ENCODE results near the gene FURIN. TPM values are rescaled to one million over a fixed set of nuclear protein-coding genes. Genes with fewer than 3 reads are reported as not detected.
A peak's percentile ranks its signal among the peaks of the same experiment; 100 is the strongest.
"Not testable (repeated sequence)": the region's sequence is repeated elsewhere in the genome, so short reads cannot be mapped to it uniquely, and the experiment has no call there.

FURIN gene
- total RNA-seq, 1 experiment from 2014 or later, result 92.8 TPM

GRCh38 chr15:90924375-90924774 is 56.0 kb downstream of the FURIN start:
- DNase-seq (ENCODE audit: low read depth in 1 of 2, low spot score in 2 of 2), result no peak
- H3K36me3 ChIP-seq, result peaks cover 8% of the 10 kb centered on the region
- no peaks in the 10 kb centered on the region for H3K9me3 ChIP-seq (replicated peaks)
- H3K27ac ChIP-seq, result no peak overlapping the region
- no peak overlapping the region for H3K4me3 ChIP-seq
- no peaks in the 10 kb centered on the region for H3K27me3 ChIP-seq (replicated peaks)
- no peaks in the 10 kb centered on the region for H3K4me1 ChIP-seq (replicated peaks)

GRCh38 chr15:90926766-90927165 is 58.4 kb downstream of the FURIN start:
- not testable (repeated sequence) for H3K4me1 ChIP-seq (replicated peaks); DNase-seq (ENCODE audit: low read depth in 1 of 2, low spot score in 2 of 2); H3K4me3 ChIP-seq; H3K9me3 ChIP-seq (replicated peaks); H3K36me3 ChIP-seq; H3K27ac ChIP-seq; H3K27me3 ChIP-seq (replicated peaks)

- not testable (repeated sequence) for H3K4me3 ChIP-seq; H3K36me3 ChIP-seq; H3K27ac ChIP-seq; H3K9me3 ChIP-seq (replicated peaks); H3K27me3 ChIP-seq (replicated peaks); DNase-seq (ENCODE audit: low read depth in 1 of 2, low spot score in 2 of 2)
- peaks cover 15% of the 10 kb centered on the region for H3K4me1 ChIP-seq (replicated peaks)
Measured at GRCh38 chr15:90928106-90928505, 59.7 kb downstream of the FURIN start.

GRCh38 chr15:90929246-90930019 is 61.0 kb downstream of the FURIN start:
- DNase-seq (ENCODE audit: low read depth in 1 of 2, low spot score in 2 of 2), result no peak
- Histone ChIP-seq H3K4me1 (replicated peaks) (peaks cover 20% of the 10 kb centered on the region), H3K27ac (peak overlapping the region; percentile 80), H3K36me3 (no peaks in the 10 kb centered on the region), H3K4me3 (peak overlapping the region; percentile 47), H3K9me3 (replicated peaks) (no peaks in the 10 kb centered on the region), H3K27me3 (replicated peaks) (no peaks in the 10 kb centered on the region)

GRCh38 chr15:90930861-90931574 is 62.6 kb downstream of the FURIN start:
- no peaks in the 10 kb centered on the region for H3K27me3 ChIP-seq (replicated peaks)
- DNase-seq (ENCODE audit: low read depth in 1 of 2, low spot score in 2 of 2), result no peak
- no peak overlapping the region for H3K4me3 ChIP-seq
- H3K36me3 ChIP-seq, result no peaks in the 10 kb centered on the region; the same call in none of the 2 replicates
- H3K4me1 ChIP-seq (replicated peaks), result peaks cover 30% of the 10 kb centered on the region
- H3K27ac ChIP-seq, result no peak overlapping the region
- no peaks in the 10 kb centered on the region for H3K9me3 ChIP-seq (replicated peaks)

- H3K4me1 ChIP-seq (replicated peaks), result peaks cover 34% of the 10 kb centered on the region
- DNase-seq (ENCODE audit: low read depth in 1 of 2, low spot score in 2 of 2), result no peak
- H3K36me3 ChIP-seq, result peaks cover 5% of the 10 kb centered on the region
- no peak overlapping the region for H3K27ac ChIP-seq
- H3K4me3 ChIP-seq, result peak overlapping the region; percentile 59; the same call in 1 of the 2 replicates
- H3K27me3 ChIP-seq (replicated peaks), result no peaks in the 10 kb centered on the region
- H3K9me3 ChIP-seq (replicated peaks), result no peaks in the 10 kb centered on the region
Measured at GRCh38 chr15:90931575-90931827, 63.1 kb downstream of the FURIN start.

GRCh38 chr15:90931828-90932659 is 63.7 kb downstream of the FURIN start, which contains the start of gene HDDC3:
HDDC3 (minus strand) TSS chr15:90932549; CDS start chr15:90932540, 9 bp downstream.
- H3K9me3 ChIP-seq (replicated peaks), result no peaks in the 10 kb centered on the region
- H3K4me3 ChIP-seq, result peak within 1 kb of the TSS; percentile 59
- DNase-seq (ENCODE audit: low read depth in 1 of 2, low spot score in 2 of 2), result peak; percentile 74 to 89
- no peak within 1 kb of the TSS for H3K27ac ChIP-seq
- peaks cover 38% of the 10 kb centered on the region for H3K4me1 ChIP-seq (replicated peaks)
- H3K36me3 ChIP-seq, result peaks cover 10% of the 10 kb centered on the region
- no peaks in the 10 kb centered on the region for H3K27me3 ChIP-seq (replicated peaks)

GRCh38 chr15:90932660-90932991 is 64.2 kb downstream of the FURIN start:
- H3K4me1 ChIP-seq (replicated peaks), result peaks cover 38% of the 10 kb centered on the region
- H3K36me3 ChIP-seq, result peaks cover 14% of the 10 kb centered on the region
- H3K27me3 ChIP-seq (replicated peaks), result no peaks in the 10 kb centered on the region
- no peak for DNase-seq (ENCODE audit: low read depth in 1 of 2, low spot score in 2 of 2)
- no peaks in the 10 kb centered on the region for H3K9me3 ChIP-seq (replicated peaks)
- H3K27ac ChIP-seq, result no peak overlapping the region
- peak overlapping the region; percentile 59 for H3K4me3 ChIP-seq

Other genes with a start within 250 kb of the FURIN start
- 25.0 and 51.0 TPM in 2 replicates for gene BLM, start 151.2 kb upstream of the FURIN start, total RNA-seq (2014; rRNA removed; shearing (Covaris generic))
- 0.16 TPM in 1 of 2 replicates, not detected in the other for gene FES, start 15.9 kb downstream of the FURIN start, total RNA-seq (2014; rRNA removed; shearing (Covaris generic))
- 0.85 and 3.9 TPM in 2 replicates for gene MAN2A2, start 34.7 kb downstream of the FURIN start, total RNA-seq (2014; rRNA removed; shearing (Covaris generic))
- 4.9 and 10.0 TPM in 2 replicates for gene HDDC3, start 64.0 kb downstream of the FURIN start, total RNA-seq (2014; rRNA removed; shearing (Covaris generic))
- gene UNC45A, start 66.7 kb downstream of the FURIN start, total RNA-seq (2014; rRNA removed; shearing (Covaris generic)), result 67.9 and 75.5 TPM in 2 replicates
- 31.2 and 51.3 TPM in 2 replicates for gene RCCD1, start 86.3 kb downstream of the FURIN start, total RNA-seq (2014; rRNA removed; shearing (Covaris generic))
- gene PRC1, start 125.9 kb downstream of the FURIN start, total RNA-seq (2014; rRNA removed; shearing (Covaris generic)), result 455 and 500 TPM in 2 replicates
- gene VPS33B, start 154.0 kb downstream of the FURIN start, total RNA-seq (2014; rRNA removed; shearing (Covaris generic)), result 5.4 and 6.0 TPM in 2 replicates
- not detected in 2 replicates for gene SV2B, start 231.7 kb downstream of the FURIN start, total RNA-seq (2014; rRNA removed; shearing (Covaris generic))

All from SJSA1 (cell line).